Ishikawa (cell line): ENCODE data around the gene SORT1.

Source experiments
- CEBPB ChIP-seq: IDR thresholded peaks from 2 replicates; pipeline ENCODE4 v1.6.1; 2012
- CREB1 ChIP-seq: IDR thresholded peaks from 2 replicates; pipeline ENCODE4 v1.6.1; 2012; ENCODE audit warnings: low read depth
- EGR1 ChIP-seq: IDR thresholded peaks from 2 replicates; pipeline ENCODE4 v1.6.1; 2012
- EP300 ChIP-seq: IDR thresholded peaks from 2 replicates; pipeline ENCODE4 v1.6.1; 2012; ENCODE audit warnings: borderline replicate concordance
- FOXM1 ChIP-seq: IDR thresholded peaks from 2 replicates; pipeline ENCODE4 v1.6.1; 2012; ENCODE audit warnings: low read depth, borderline replicate concordance
- NFIC ChIP-seq: IDR thresholded peaks from 2 replicates; pipeline ENCODE4 v1.6.1; 2012
- RAD21 ChIP-seq: IDR thresholded peaks from 2 replicates; pipeline ENCODE4 v1.6.1; 2012; ENCODE audit warnings: low read depth
- TAF1 ChIP-seq: IDR thresholded peaks from 2 replicates; pipeline ENCODE4 v1.6.1; 2012; ENCODE audit warnings: low read depth, mild to moderate bottlenecking
- TCF12 ChIP-seq: IDR thresholded peaks from 2 replicates; pipeline ENCODE4 v1.6.1; 2012; ENCODE audit warnings: low read depth
- TEAD4 ChIP-seq: IDR thresholded peaks from 2 replicates; pipeline ENCODE4 v1.6.1; 2012
- YY1 ChIP-seq: IDR thresholded peaks from 2 replicates; pipeline ENCODE4 v1.6.1; 2012; ENCODE audit warnings: low read depth
- TF ChIP-seq, protein P1 (sequence below): IDR thresholded peaks from 2 replicates; pipeline ENCODE4 v1.6.1; 2012
- TF ChIP-seq, protein P2 (sequence below): IDR thresholded peaks from 2 replicates; pipeline ENCODE4 v1.6.1; 2012
- TF ChIP-seq, protein P3 (sequence below): IDR thresholded peaks from 2 replicates; pipeline ENCODE4 v1.6.1; 2012; ENCODE audit warnings: low read depth, mild to moderate bottlenecking

DNA sequence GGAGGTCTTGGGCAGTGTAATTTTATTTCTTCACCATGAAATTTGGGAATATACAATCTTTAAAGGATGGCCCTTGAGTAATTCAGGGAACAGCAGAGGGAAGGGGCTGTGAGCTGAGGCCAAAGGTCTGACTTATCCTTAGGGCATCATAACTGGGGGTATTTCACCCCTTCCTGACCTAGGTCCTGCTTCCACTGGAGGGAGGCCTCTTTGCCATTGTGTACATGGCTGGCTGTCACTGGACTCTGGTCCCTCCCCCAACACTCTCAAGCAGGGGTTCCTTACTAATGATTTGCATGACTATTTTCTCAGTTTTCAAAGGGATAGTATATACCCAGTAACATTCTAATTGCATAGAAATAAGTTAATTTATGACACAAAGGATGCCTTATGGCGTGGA, 107.6 kb downstream of the SORT1 start:
- no peak for TF ChIP-seq EGR1
- TF ChIP-seq CEBPB: no peak
- TF ChIP-seq YY1: no peak
- TF ChIP-seq, protein P1, sequence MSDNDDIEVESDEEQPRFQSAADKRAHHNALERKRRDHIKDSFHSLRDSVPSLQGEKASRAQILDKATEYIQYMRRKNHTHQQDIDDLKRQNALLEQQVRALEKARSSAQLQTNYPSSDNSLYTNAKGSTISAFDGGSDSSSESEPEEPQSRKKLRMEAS: no peak
- TF ChIP-seq, protein P2, sequence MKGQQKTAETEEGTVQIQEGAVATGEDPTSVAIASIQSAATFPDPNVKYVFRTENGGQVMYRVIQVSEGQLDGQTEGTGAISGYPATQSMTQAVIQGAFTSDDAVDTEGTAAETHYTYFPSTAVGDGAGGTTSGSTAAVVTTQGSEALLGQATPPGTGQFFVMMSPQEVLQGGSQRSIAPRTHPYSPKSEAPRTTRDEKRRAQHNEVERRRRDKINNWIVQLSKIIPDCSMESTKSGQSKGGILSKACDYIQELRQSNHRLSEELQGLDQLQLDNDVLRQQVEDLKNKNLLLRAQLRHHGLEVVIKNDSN: no peak
- no peak for TF ChIP-seq TEAD4
- no peak for TF ChIP-seq TAF1
- TF ChIP-seq FOXM1: no peak
- TF ChIP-seq, protein P3, sequence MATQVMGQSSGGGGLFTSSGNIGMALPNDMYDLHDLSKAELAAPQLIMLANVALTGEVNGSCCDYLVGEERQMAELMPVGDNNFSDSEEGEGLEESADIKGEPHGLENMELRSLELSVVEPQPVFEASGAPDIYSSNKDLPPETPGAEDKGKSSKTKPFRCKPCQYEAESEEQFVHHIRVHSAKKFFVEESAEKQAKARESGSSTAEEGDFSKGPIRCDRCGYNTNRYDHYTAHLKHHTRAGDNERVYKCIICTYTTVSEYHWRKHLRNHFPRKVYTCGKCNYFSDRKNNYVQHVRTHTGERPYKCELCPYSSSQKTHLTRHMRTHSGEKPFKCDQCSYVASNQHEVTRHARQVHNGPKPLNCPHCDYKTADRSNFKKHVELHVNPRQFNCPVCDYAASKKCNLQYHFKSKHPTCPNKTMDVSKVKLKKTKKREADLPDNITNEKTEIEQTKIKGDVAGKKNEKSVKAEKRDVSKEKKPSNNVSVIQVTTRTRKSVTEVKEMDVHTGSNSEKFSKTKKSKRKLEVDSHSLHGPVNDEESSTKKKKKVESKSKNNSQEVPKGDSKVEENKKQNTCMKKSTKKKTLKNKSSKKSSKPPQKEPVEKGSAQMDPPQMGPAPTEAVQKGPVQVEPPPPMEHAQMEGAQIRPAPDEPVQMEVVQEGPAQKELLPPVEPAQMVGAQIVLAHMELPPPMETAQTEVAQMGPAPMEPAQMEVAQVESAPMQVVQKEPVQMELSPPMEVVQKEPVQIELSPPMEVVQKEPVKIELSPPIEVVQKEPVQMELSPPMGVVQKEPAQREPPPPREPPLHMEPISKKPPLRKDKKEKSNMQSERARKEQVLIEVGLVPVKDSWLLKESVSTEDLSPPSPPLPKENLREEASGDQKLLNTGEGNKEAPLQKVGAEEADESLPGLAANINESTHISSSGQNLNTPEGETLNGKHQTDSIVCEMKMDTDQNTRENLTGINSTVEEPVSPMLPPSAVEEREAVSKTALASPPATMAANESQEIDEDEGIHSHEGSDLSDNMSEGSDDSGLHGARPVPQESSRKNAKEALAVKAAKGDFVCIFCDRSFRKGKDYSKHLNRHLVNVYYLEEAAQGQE: no peak
- no peak for TF ChIP-seq RAD21
- TF ChIP-seq TCF12: no peak
- TF ChIP-seq EP300: no peak
- no peak for TF ChIP-seq NFIC
- no peak for TF ChIP-seq CREB1
